GM23248 (cell line): ENCODE measurements around the gene TAS2R9.

Experiments
- EZH2 ChIP-seq: fragments of 200-600 bp; sonication (generic); IDR thresholded peaks from 2 replicates; pipeline ENCODE4 v1.6.1; 2018; ENCODE audit warnings: antibody characterized with exemption, mild to moderate bottlenecking; ENCODE audit not compliant: insufficient read depth, poor library complexity, severe bottlenecking
- EZH2phosphoT487 ChIP-seq: fragments of 200-600 bp; sonication (generic); IDR thresholded peaks from 2 replicates; pipeline ENCODE4 v1.6.1; 2018; ENCODE audit warnings: antibody characterized with exemption, moderate library complexity, mild to moderate bottlenecking, low read depth; ENCODE audit not compliant: insufficient read depth

GRCh38 chr12:10794222-10794621 is 15.7 kb downstream of the TAS2R9 start:
- TF ChIP-seq EZH2: no peak
- no peak for TF ChIP-seq EZH2phosphoT487
